Measurements from ENCODE around the gene YPEL3.

Gene YPEL3

DNA sequence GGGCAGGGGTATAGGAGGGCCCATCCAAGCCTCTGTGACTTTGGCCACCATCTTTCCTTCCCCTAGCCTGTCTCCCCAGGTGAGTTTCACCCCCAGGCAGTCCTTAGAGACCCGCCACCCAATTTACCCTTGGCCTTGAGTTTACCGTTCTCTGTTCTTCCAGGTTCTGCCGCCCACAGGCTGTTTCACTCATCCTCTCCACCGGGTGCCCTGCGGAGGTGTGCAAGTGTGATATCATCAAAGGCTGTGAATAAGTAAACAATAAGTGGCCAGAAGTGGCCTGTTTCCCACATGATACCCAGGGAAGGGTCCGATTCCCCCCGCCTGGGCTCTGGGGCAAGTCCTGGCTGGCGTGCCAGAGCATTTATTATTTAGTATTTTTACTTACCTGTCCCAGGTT lies 49.8 kb downstream of the YPEL3 start:
- no peak for DNase-seq (ENCODE audit: low spot score)

All from RKO (cell line).